ENCODE results near the gene IL31RA.
"Not testable (repeated sequence)": the region's sequence is repeated elsewhere in the genome, so short reads cannot be mapped to it uniquely, and the experiment has no call there.

IL31RA gene

GRCh38 chr5:55935371-55935770, 84.2 kb downstream of the IL31RA start:
- Histone ChIP-seq H3K27me3 (ENCODE audit: control insufficient read depth, insufficient read depth, low read length) (no peaks in the 10 kb centered on the region), H3K27ac (ENCODE audit: low read depth, low read length) (no peak overlapping the region), H3K9ac (ENCODE audit: low read length) (no peak overlapping the region), H3K4me1 (ENCODE audit: control insufficient read depth, insufficient read depth, low read length) (no peaks in the 10 kb centered on the region), H3K4me3 (ENCODE audit: low read length) (no peak overlapping the region), H3K36me3 (ENCODE audit: control insufficient read depth, insufficient read depth, low read length) (no peaks in the 10 kb centered on the region)

- H3K9ac ChIP-seq (ENCODE audit: low read length): no peak overlapping the region
Observed at GRCh38 chr5:55936100-55936693, 85.0 kb downstream of the IL31RA start.

GRCh38 chr5:55937598-55937997, 86.4 kb downstream of the IL31RA start:
- H3K4me3 ChIP-seq (ENCODE audit: low read length); H3K27me3 ChIP-seq (ENCODE audit: control insufficient read depth, insufficient read depth, low read length); H3K27ac ChIP-seq (ENCODE audit: low read depth, low read length); H3K36me3 ChIP-seq (ENCODE audit: control insufficient read depth, insufficient read depth, low read length); H3K4me1 ChIP-seq (ENCODE audit: control insufficient read depth, insufficient read depth, low read length); H3K9ac ChIP-seq (ENCODE audit: low read length): not testable (repeated sequence)

More at GRCh38 chr5:55936100-55936693, 85.0 kb downstream of the IL31RA start:
- Histone ChIP-seq H3K4me3 (ENCODE audit: low read length) (no peak overlapping the region), H3K27ac (ENCODE audit: low read depth, low read length) (no peak overlapping the region), H3K27me3 (ENCODE audit: control insufficient read depth, insufficient read depth, low read length) (no peaks in the 10 kb centered on the region), H3K36me3 (ENCODE audit: control insufficient read depth, insufficient read depth, low read length) (no peaks in the 10 kb centered on the region), H3K4me1 (ENCODE audit: control insufficient read depth, insufficient read depth, low read length) (no peaks in the 10 kb centered on the region)

GRCh38 chr5:55941154-55941553, 90.0 kb downstream of the IL31RA start:
- not testable (repeated sequence) for H3K27me3 ChIP-seq (ENCODE audit: control insufficient read depth, insufficient read depth, low read length); H3K9ac ChIP-seq (ENCODE audit: low read length); H3K27ac ChIP-seq (ENCODE audit: low read depth, low read length); H3K36me3 ChIP-seq (ENCODE audit: control insufficient read depth, insufficient read depth, low read length); H3K4me1 ChIP-seq (ENCODE audit: control insufficient read depth, insufficient read depth, low read length); H3K4me3 ChIP-seq (ENCODE audit: low read length)

GRCh38 chr5:55959208-55959607, 108.1 kb downstream of the IL31RA start:
- Histone ChIP-seq H3K9ac (ENCODE audit: low read length) (no peak overlapping the region), H3K4me1 (ENCODE audit: control insufficient read depth, insufficient read depth, low read length) (no peaks in the 10 kb centered on the region), H3K4me3 (ENCODE audit: low read length) (no peak overlapping the region), H3K27ac (ENCODE audit: low read depth, low read length) (no peak overlapping the region), H3K36me3 (ENCODE audit: control insufficient read depth, insufficient read depth, low read length) (peaks cover 5% of the 10 kb centered on the region), H3K27me3 (ENCODE audit: control insufficient read depth, insufficient read depth, low read length) (no peaks in the 10 kb centered on the region)

- no peak overlapping the region for H3K9ac ChIP-seq (ENCODE audit: low read length)
- H3K36me3 ChIP-seq (ENCODE audit: control insufficient read depth, insufficient read depth, low read length): peaks cover 4% of the 10 kb centered on the region
- H3K27me3 ChIP-seq (ENCODE audit: control insufficient read depth, insufficient read depth, low read length): no peaks in the 10 kb centered on the region
- H3K4me3 ChIP-seq (ENCODE audit: low read length): no peak overlapping the region
- H3K27ac ChIP-seq (ENCODE audit: low read depth, low read length): no peak overlapping the region
- H3K4me1 ChIP-seq (ENCODE audit: control insufficient read depth, insufficient read depth, low read length): no peaks in the 10 kb centered on the region
Observed at GRCh38 chr5:55960779-55961178, 109.6 kb downstream of the IL31RA start.

GRCh38 chr5:55965525-55965924, 114.4 kb downstream of the IL31RA start:
- no peak overlapping the region for H3K27ac ChIP-seq (ENCODE audit: low read depth, low read length)
- H3K4me3 ChIP-seq (ENCODE audit: low read length): no peak overlapping the region
- H3K36me3 ChIP-seq (ENCODE audit: control insufficient read depth, insufficient read depth, low read length): peaks cover 2% of the 10 kb centered on the region
- H3K27me3 ChIP-seq (ENCODE audit: control insufficient read depth, insufficient read depth, low read length): no peaks in the 10 kb centered on the region
- H3K9ac ChIP-seq (ENCODE audit: low read length): no peak overlapping the region
- no peaks in the 10 kb centered on the region for H3K4me1 ChIP-seq (ENCODE audit: control insufficient read depth, insufficient read depth, low read length)

GRCh38 chr5:55966284-55966683, 115.1 kb downstream of the IL31RA start:
- Histone ChIP-seq H3K9ac (ENCODE audit: low read length) (no peak overlapping the region), H3K4me1 (ENCODE audit: control insufficient read depth, insufficient read depth, low read length) (no peaks in the 10 kb centered on the region), H3K27me3 (ENCODE audit: control insufficient read depth, insufficient read depth, low read length) (no peaks in the 10 kb centered on the region), H3K27ac (ENCODE audit: low read depth, low read length) (no peak overlapping the region), H3K36me3 (ENCODE audit: control insufficient read depth, insufficient read depth, low read length) (no peaks in the 10 kb centered on the region), H3K4me3 (ENCODE audit: low read length) (no peak overlapping the region)

GRCh38 chr5:55969956-55970355, 118.8 kb downstream of the IL31RA start:
- Histone ChIP-seq H3K27me3 (ENCODE audit: control insufficient read depth, insufficient read depth, low read length) (no peaks in the 10 kb centered on the region), H3K9ac (ENCODE audit: low read length) (no peak overlapping the region), H3K27ac (ENCODE audit: low read depth, low read length) (no peak overlapping the region), H3K36me3 (ENCODE audit: control insufficient read depth, insufficient read depth, low read length) (no peaks in the 10 kb centered on the region), H3K4me3 (ENCODE audit: low read length) (no peak overlapping the region), H3K4me1 (ENCODE audit: control insufficient read depth, insufficient read depth, low read length) (no peaks in the 10 kb centered on the region)

Measured in rectal smooth muscle tissue (tissue), 1 donor.